Mesendoderm (in vitro differentiated cells): ENCODE results near the gene BCAP31.

Source experiments
- DNase-seq: peaks from one replicate; pipeline ENCODE4 v3.0.0; 2013
- H2AK5ac ChIP-seq: 2 replicates; pipeline ENCODE4 v1.6.1; 2013; ENCODE audit warnings: low read length, inconsistent platforms
- H2BK120ac ChIP-seq: 2 replicates; pipeline ENCODE4 v1.6.1; 2013; ENCODE audit warnings: low read depth, mild to moderate bottlenecking, low read length, moderate library complexity, mixed read lengths
- H2BK15ac ChIP-seq: replicated peaks from 2 replicates; pipeline ENCODE4 v1.6.1; 2013; ENCODE audit warnings: low read depth, mild to moderate bottlenecking, moderate library complexity
- H2BK5ac ChIP-seq: 2 replicates; pipeline ENCODE4 v1.6.1; 2013; ENCODE audit warnings: low read length, inconsistent platforms
- H3K18ac ChIP-seq: 2 replicates; pipeline ENCODE4 v1.6.1; 2013; ENCODE audit warnings: mild to moderate bottlenecking, low read length, mixed read lengths
- H3K23ac ChIP-seq: one replicate; pipeline ENCODE4 v1.6.1; 2013; ENCODE audit warnings: low read length
- H3K27ac ChIP-seq: 2 replicates; pipeline ENCODE4 v1.5.1; 2013; ENCODE audit warnings: low read depth, mild to moderate bottlenecking, inconsistent platforms, low read length, moderate library complexity
- H3K27me3 ChIP-seq: 2 replicates; pipeline ENCODE4 v1.6.1; 2013; ENCODE audit warnings: low read length, control low read depth, mild to moderate bottlenecking, inconsistent platforms; ENCODE audit not compliant: insufficient read depth, poor library complexity
- H3K36me3 ChIP-seq: 2 replicates; pipeline ENCODE4 v1.6.1; 2013; ENCODE audit warnings: low read length, inconsistent platforms; ENCODE audit not compliant: control insufficient read depth, insufficient read depth
- H3K4ac ChIP-seq: one replicate; pipeline ENCODE4 v1.6.1; 2013; ENCODE audit warnings: low read depth, mild to moderate bottlenecking, low read length, moderate library complexity
- H3K4me1 ChIP-seq: 2 replicates; pipeline ENCODE4 v1.6.1; 2013; ENCODE audit warnings: low read depth, low read length, inconsistent platforms; ENCODE audit not compliant: control insufficient read depth
- H3K4me2 ChIP-seq: 2 replicates; pipeline ENCODE4 v1.6.1; 2013; ENCODE audit warnings: low read length
- H3K4me3 ChIP-seq: 2 replicates; pipeline ENCODE4 v1.5.1; 2013; ENCODE audit warnings: mild to moderate bottlenecking, low read length
- H3K56ac ChIP-seq: one replicate; pipeline ENCODE4 v1.6.1; 2013; ENCODE audit warnings: low read length
- H3K79me1 ChIP-seq: 2 replicates; pipeline ENCODE4 v1.6.1; 2013; ENCODE audit warnings: low read length, inconsistent platforms
- H3K79me2 ChIP-seq: 2 replicates; pipeline ENCODE4 v1.6.1; 2013; ENCODE audit warnings: mild to moderate bottlenecking, low read length; ENCODE audit not compliant: control insufficient read depth, insufficient read depth
- H3K9ac ChIP-seq: 2 replicates; pipeline ENCODE4 v1.6.1; 2013; ENCODE audit warnings: low read length, inconsistent platforms
- H4K5ac ChIP-seq: one replicate; pipeline ENCODE4 v1.6.1; 2013; ENCODE audit warnings: low read length
- H4K8ac ChIP-seq: one replicate; pipeline ENCODE4 v1.6.1; 2013; ENCODE audit warnings: low read depth, mild to moderate bottlenecking, control low read depth, low read length, moderate library complexity
- WGBS: extraction: QIAGEN DNeasy Blood & Tissue Kit; methylation state at CpG from one replicate; pipeline ENCODE4 v1.1.7; 2013; ENCODE audit warnings: low lambda C conversion rate, missing lambda C conversion rate; ENCODE audit not compliant: insufficient coverage; ENCODE audit errors: extremely low coverage; 5-methylcytosine and 5-hydroxymethylcytosine counted together

BCAP31 gene

GRCh38 chrX:153769865-153770600, 45.8 kb upstream of the BCAP31 start:
- no CpG with 5 or more reads among the region's 25 CpGs for WGBS
- no peak overlapping the region for H3K4me3 ChIP-seq
- H3K56ac ChIP-seq, result no peak overlapping the region

DNA sequence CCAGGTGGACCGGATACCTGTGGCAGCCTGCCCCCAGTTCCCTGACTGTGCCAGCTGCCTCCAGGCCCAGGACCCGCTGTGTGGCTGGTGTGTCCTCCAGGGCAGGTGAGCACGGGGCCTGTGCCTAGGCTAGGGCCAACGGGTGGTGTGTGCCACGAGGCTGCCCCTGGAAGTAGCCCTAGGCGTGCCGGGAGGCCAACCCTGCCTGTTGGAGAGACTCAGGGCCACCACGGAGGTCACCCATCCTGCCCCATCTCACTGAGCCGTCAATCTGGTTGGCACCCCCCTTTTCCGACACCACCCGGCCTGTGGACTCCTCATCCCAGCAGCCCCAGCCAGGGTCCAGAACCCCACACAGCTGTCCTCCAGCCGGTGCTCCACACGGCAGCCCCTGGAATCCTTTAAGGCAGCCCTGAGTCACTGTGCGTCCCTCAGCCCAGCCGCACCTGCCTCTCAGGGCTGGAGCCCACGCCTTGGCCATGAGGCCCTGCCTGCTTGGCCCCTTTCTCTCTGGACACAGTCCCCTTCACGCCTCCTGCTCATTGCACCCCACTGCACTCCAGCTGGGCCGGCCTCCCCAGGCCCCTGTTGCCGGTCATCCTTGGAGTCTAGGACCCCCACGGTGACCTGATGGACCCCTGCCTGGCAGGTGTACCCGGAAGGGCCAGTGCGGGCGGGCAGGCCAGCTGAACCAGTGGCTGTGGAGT, 45.1 kb upstream of the BCAP31 start:
- Histone ChIP-seq H3K79me1 (no peaks in the 10 kb centered on the region), H3K36me3 (no peaks in the 10 kb centered on the region), H2AK5ac (no peak overlapping the region), H3K27ac (no peak overlapping the region), H3K9ac (no peak overlapping the region), H3K4ac (no peak overlapping the region), H3K4me2 (no peak overlapping the region), H3K79me2 (no peaks in the 10 kb centered on the region), H2BK15ac (no peak overlapping the region), H3K56ac (no peak overlapping the region), H4K8ac (no peak overlapping the region), H3K23ac (no peak overlapping the region), H4K5ac (no peak overlapping the region), H3K27me3 (no peaks in the 10 kb centered on the region), H2BK120ac (no peak overlapping the region), H2BK5ac (no peak overlapping the region), H3K18ac (no peak overlapping the region), H3K4me3 (no peak overlapping the region), H3K4me1 (no peaks in the 10 kb centered on the region)
- DNase-seq, result no peak
- WGBS, result no CpG with 5 or more reads among the region's 23 CpGs

More at GRCh38 chrX:153769865-153770600, 45.8 kb upstream of the BCAP31 start:
- Histone ChIP-seq H3K79me1 (no peaks in the 10 kb centered on the region), H3K23ac (no peak overlapping the region), H3K4me1 (no peaks in the 10 kb centered on the region), H2AK5ac (no peak overlapping the region), H2BK15ac (no peak overlapping the region), H4K5ac (no peak overlapping the region), H3K18ac (no peak overlapping the region), H3K4me2 (no peak overlapping the region), H3K9ac (no peak overlapping the region), H4K8ac (no peak overlapping the region), H2BK5ac (no peak overlapping the region), H3K4ac (no peak overlapping the region), H3K27me3 (no peaks in the 10 kb centered on the region), H3K36me3 (no peaks in the 10 kb centered on the region), H3K27ac (no peak overlapping the region), H2BK120ac (no peak overlapping the region), H3K79me2 (no peaks in the 10 kb centered on the region)
- no peak for DNase-seq

GRCh38 chrX:153768311-153769157, 44.3 kb upstream of the BCAP31 start:
- Histone ChIP-seq H3K56ac (no peak overlapping the region), H3K4me3 (no peak overlapping the region), H3K36me3 (no peaks in the 10 kb centered on the region), H2AK5ac (no peak overlapping the region), H2BK120ac (no peak overlapping the region), H3K9ac (no peak overlapping the region), H3K4me1 (no peaks in the 10 kb centered on the region), H3K79me1 (no peaks in the 10 kb centered on the region), H3K27ac (no peak overlapping the region), H3K79me2 (no peaks in the 10 kb centered on the region), H3K23ac (no peak overlapping the region), H3K27me3 (no peaks in the 10 kb centered on the region), H3K4ac (no peak overlapping the region), H4K5ac (no peak overlapping the region), H3K4me2 (no peak overlapping the region), H4K8ac (no peak overlapping the region), H3K18ac (no peak overlapping the region), H2BK5ac (no peak overlapping the region), H2BK15ac (no peak overlapping the region)
- DNase-seq, result no peak
- no CpG with 5 or more reads among the region's 22 CpGs for WGBS

- no peak overlapping the region for H3K4me2 ChIP-seq
- H2AK5ac ChIP-seq, result no peak overlapping the region
- H3K4ac ChIP-seq, result no peak overlapping the region
- H3K79me1 ChIP-seq, result no peaks in the 10 kb centered on the region
- H4K8ac ChIP-seq, result no peak overlapping the region
- no peaks in the 10 kb centered on the region for H3K79me2 ChIP-seq
- H3K9ac ChIP-seq, result no peak overlapping the region
- no peaks in the 10 kb centered on the region for H3K27me3 ChIP-seq
- H3K4me1 ChIP-seq, result no peaks in the 10 kb centered on the region
- H3K4me3 ChIP-seq, result no peak overlapping the region
- H3K56ac ChIP-seq, result no peak overlapping the region
- H3K36me3 ChIP-seq, result no peaks in the 10 kb centered on the region
- no peak overlapping the region for H3K18ac ChIP-seq
- H3K27ac ChIP-seq, result no peak overlapping the region
- no peak overlapping the region for H2BK120ac ChIP-seq
- H4K5ac ChIP-seq, result no peak overlapping the region
- H2BK5ac ChIP-seq, result no peak overlapping the region
- WGBS, result no CpG with 5 or more reads among the region's 20 CpGs
- DNase-seq, result no peak
- no peak overlapping the region for H3K23ac ChIP-seq
- H2BK15ac ChIP-seq, result no peak overlapping the region
Measured at GRCh38 chrX:153767674-153768055, 43.5 kb upstream of the BCAP31 start.

DNA sequence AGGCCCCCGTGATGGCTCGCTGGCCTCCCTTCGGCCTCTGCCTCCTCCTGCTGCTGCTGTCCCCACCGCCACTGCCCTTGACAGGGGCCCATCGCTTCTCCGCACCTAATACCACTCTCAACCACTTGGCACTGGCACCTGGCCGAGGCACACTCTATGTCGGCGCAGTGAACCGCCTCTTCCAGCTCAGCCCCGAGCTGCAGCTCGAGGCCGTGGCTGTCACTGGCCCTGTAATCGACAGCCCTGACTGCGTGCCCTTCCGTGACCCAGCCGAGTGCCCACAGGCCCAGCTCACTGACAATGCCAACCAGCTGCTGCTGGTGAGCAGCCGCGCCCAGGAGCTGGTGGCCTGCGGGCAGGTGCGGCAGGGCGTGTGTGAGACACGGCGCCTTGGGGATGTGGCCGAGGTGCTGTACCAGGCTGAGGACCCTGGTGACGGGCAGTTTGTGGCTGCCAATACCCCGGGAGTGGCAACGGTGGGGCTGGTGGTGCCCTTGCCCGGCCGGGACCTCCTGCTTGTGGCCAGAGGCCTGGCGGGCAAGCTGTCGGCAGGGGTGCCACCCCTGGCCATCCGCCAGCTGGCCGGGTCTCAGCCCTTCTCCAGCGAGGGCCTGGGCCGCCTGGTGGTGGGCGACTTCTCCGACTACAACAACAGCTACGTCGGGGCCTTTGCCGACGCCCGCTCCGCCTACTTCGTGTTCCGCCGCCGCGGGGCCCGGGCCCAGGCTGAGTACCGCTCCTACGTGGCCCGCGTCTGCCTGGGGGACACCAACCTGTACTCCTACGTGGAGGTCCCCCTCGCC, 42.9 kb upstream of the BCAP31 start:
- H2AK5ac ChIP-seq, result no peak overlapping the region
- H3K27ac ChIP-seq, result no peak overlapping the region
- no peak overlapping the region for H3K9ac ChIP-seq
- H3K4me1 ChIP-seq, result no peaks in the 10 kb centered on the region
- no peak overlapping the region for H2BK120ac ChIP-seq
- H2BK15ac ChIP-seq, result no peak overlapping the region
- no peaks in the 10 kb centered on the region for H3K27me3 ChIP-seq
- no peak overlapping the region for H3K4me2 ChIP-seq
- no peaks in the 10 kb centered on the region for H3K79me1 ChIP-seq
- H3K4me3 ChIP-seq, result no peak overlapping the region
- no CpG with 5 or more reads among the region's 56 CpGs for WGBS
- no peaks in the 10 kb centered on the region for H3K36me3 ChIP-seq
- H3K79me2 ChIP-seq, result no peaks in the 10 kb centered on the region
- no peak for DNase-seq
- no peak overlapping the region for H4K8ac ChIP-seq
- peak overlapping the region; percentile 34 for H3K56ac ChIP-seq
- no peak overlapping the region for H3K23ac ChIP-seq
- no peak overlapping the region for H2BK5ac ChIP-seq
- no peak overlapping the region for H3K18ac ChIP-seq
- no peak overlapping the region for H3K4ac ChIP-seq
- no peak overlapping the region for H4K5ac ChIP-seq
